ENCODE results near the gene ATP5F1D. TPM values are rescaled to one million over a fixed set of nuclear protein-coding genes. Genes with fewer than 3 reads are reported as not detected.

Gene ATP5F1D
- total and polyA plus RNA-seq, 2 donors (not counting 3 experiments of a cell fraction or from before 2014, with no cell fraction given) = 167 to 192 TPM

DNA sequence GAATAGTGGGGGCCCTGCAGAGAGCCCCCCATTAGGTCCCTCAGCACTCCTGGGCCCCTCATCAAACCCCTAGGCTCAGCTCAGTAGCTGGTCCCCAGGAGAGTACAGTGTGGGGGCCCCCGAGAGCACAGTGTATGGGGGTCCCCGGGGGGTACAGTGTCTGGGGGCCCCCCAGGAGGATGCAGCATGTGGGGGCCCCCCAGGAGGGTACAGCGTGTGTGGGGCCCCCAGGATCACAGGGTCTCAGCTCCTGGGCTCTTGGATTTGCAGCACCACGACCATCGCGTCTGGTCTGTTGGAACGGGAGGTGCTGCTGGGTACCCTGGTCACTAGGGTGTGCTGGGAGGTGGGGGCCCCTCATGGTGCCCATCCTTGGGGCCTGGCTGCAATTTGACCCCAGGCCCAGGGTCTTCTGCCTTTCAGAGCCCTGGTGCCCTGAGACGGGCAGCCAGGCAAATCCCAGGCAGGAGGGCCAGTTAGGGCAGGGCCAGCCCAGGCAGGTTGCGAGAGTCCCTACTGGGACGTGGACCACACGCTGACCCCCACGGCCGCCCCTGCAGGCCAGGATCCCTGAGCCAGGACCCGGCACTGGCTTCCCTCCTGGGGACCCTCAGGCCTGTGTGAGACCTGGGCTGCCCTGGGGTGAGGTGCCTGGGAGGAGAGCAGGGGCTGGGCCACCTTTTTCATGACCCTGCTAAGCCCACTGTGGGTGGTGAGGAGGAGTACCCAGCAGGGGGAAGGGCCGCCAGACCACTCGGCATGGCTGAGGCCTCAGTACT, 17.3 kb upstream of the ATP5F1D start:
- dilution Hi-C loops (cut with MboI; ENCODE audit: extremely low pct_ligation_motif_present, low sequenced_read_pairs) = no loop called here
- intact Hi-C loops (cut with micrococcal nuclease) = no loop called here
- CTCF ChIA-PET = interaction anchor here (1.9 to 2.5 kb wide), 3 partner anchors 8 to 20 kb away, joined by 7 to 14 read pairs (median 9); no protein-coding TSS in a partner anchor
- Histone ChIP-seq H3K4me1 (ENCODE audit: control insufficient read depth, extremely low read depth, insufficient read depth, low read length) (no peaks in the 10 kb centered on the region), H3K4me3 (replicated peaks in 1 of 3; ENCODE audit: insufficient read depth in 1 of 3, low read depth in 1 of 3, low read length in 3 of 3) (no peak overlapping the region), H4K20me1 (replicated peaks; ENCODE audit: control insufficient read depth, extremely low read depth, insufficient read depth, low read length) (no peaks in the 10 kb centered on the region), H3K9ac (replicated peaks; ENCODE audit: extremely low read depth, insufficient read depth, low read length) (no peak overlapping the region), H3K9me3 (replicated peaks; ENCODE audit: control insufficient read depth, insufficient read depth, low read length) (no peaks in the 10 kb centered on the region), H3K79me2 (ENCODE audit: control insufficient read depth, insufficient read depth, low read length) (no peaks in the 10 kb centered on the region), H3K9me1 (replicated peaks; ENCODE audit: control insufficient read depth, extremely low read depth, insufficient read depth, low read length) (no peaks in the 10 kb centered on the region), H3K36me3 (ENCODE audit: control insufficient read depth in 2 of 2, extremely low read depth in 1 of 2, insufficient read depth in 2 of 2, low read length in 2 of 2) (peaks cover 5 to 20% of the 10 kb centered on the region in 2 experiments), H3K27ac (ENCODE audit: insufficient read depth, low read depth, low read length) (no peak overlapping the region), H2AFZ (ENCODE audit: low read depth, low read length) (no peak overlapping the region), H3K27me3 (ENCODE audit: control insufficient read depth in 2 of 2, insufficient read depth in 2 of 2, low read length in 2 of 2) (no peaks in the 10 kb centered on the region), H3K4me2 (ENCODE audit: insufficient read depth, low read length) (no peak overlapping the region)
- DNase-seq (ENCODE audit: low read depth, low spot score) (no peak), FAIRE-seq (no peak)
- TF ChIP-seq EZH2 (IDR thresholded peaks at IDR 0.05; ENCODE audit: borderline replicate concordance, low read depth, low read length, severe bottlenecking) (no peak), GATA2 (IDR thresholded peaks at IDR 0.05; ENCODE audit: insufficient read depth, insufficient read length, low read depth, low read length) (no peak), POLR2A (IDR thresholded peaks at IDR 0.05; ENCODE audit: low read depth, low read length) (no peak), FOS (IDR thresholded peaks at IDR 0.05; ENCODE audit: borderline replicate concordance, insufficient read depth, low read length) (no peak), JUN (IDR thresholded peaks at IDR 0.05; ENCODE audit: borderline replicate concordance, insufficient read depth, insufficient read length, low read depth) (no peak), MYC (IDR thresholded peaks at IDR 0.05; ENCODE audit: low read depth, low read length) (no peak), POLR2AphosphoS5 (IDR thresholded peaks at IDR 0.05; ENCODE audit: insufficient read depth, low read depth, low read length) (no peak)
- TF ChIP-seq, protein P1, sequence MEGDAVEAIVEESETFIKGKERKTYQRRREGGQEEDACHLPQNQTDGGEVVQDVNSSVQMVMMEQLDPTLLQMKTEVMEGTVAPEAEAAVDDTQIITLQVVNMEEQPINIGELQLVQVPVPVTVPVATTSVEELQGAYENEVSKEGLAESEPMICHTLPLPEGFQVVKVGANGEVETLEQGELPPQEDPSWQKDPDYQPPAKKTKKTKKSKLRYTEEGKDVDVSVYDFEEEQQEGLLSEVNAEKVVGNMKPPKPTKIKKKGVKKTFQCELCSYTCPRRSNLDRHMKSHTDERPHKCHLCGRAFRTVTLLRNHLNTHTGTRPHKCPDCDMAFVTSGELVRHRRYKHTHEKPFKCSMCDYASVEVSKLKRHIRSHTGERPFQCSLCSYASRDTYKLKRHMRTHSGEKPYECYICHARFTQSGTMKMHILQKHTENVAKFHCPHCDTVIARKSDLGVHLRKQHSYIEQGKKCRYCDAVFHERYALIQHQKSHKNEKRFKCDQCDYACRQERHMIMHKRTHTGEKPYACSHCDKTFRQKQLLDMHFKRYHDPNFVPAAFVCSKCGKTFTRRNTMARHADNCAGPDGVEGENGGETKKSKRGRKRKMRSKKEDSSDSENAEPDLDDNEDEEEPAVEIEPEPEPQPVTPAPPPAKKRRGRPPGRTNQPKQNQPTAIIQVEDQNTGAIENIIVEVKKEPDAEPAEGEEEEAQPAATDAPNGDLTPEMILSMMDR (IDR thresholded peaks at IDR 0.05; ENCODE audit: extremely low read depth in 1 of 2, insufficient read depth in 1 of 2, low read depth in 1 of 2, low read length in 2 of 2) = no peak
- TF ChIP-seq, protein P2, sequence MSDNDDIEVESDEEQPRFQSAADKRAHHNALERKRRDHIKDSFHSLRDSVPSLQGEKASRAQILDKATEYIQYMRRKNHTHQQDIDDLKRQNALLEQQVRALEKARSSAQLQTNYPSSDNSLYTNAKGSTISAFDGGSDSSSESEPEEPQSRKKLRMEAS (IDR thresholded peaks at IDR 0.05; ENCODE audit: insufficient read depth, insufficient read length) = no peak
- no TSS peak for BruUV-seq (replicated peaks)
- POLR2A ChIA-PET = no interaction called here

Measured in endothelial cell of umbilical vein (primary cell).